ENCODE measurements around the gene CRISPLD2. TPM values are rescaled to one million over a fixed set of nuclear protein-coding genes. Genes with fewer than 3 reads are reported as not detected.
"Not testable (repeated sequence)": the region's sequence is repeated elsewhere in the genome, so short reads cannot be mapped to it uniquely, and the experiment has no call there.

Gene CRISPLD2
- total RNA-seq, 1 experiment from 2014 or later: 0.95 TPM

DNA sequence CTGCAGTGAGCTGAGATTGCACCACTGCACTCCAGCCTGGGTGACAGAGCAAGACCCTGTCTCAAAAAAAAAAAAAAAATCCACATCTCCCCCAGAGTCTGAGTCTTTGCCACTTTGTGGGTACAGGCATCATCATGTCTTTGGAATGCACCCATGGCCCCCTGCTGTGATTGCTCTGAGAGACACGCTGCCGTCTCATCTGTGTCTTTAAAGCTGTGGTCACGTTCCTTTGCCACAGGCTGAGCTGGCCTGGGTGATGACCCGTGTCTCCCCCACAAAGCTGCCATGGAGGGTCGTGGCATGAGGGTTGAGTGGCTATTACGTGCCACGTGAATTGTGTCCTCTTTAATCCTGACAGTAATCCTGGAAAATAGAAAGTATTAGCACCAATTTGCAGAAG, 20.2 kb downstream of the CRISPLD2 start:
- peak; percentile 93 for DNase-seq (ENCODE audit: low spot score)

DNA sequence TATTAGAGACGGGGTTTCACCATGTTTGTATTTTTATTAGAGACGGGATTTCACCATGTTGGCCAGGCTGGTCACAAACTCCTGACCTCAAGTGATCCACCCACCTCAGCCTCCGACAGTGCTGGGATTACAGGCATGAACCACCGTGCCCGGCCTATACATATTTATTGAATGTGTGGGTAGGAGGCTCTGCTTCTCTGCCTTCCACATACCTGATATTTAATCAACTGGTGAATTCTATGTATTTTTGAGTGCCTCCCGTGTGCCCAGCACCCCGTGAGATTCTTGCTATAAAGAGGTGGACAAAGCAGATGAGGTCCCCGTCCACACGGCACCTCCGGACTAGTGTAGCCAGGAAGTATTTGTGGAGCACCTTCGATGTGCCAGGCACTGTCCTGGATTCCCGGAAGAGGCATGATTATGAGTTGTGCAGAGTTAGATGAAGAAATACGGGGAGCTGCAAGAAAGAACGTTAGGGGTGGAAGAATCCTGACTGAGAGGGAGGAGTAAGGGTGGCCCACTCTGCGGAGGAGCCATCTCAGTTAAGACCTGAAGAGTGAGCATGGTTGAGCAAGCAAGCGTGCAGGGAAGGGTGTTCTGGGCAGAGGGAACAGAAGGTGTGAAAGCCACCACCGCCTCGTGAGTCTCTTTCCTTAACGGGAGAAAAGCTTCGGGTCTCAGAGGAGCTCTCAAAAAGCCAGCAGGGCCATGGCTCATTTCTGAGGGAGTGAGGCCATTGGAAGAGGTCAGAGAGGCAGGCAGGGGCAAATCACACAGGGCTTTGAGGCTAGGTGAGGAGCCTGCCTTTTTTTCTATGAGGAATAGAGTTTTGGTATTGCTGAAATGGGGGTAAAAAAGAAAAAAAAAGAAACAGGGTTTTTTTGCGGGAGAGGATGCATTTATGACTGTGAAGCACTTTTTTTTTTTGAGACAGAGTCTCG, 21.2 kb downstream of the CRISPLD2 start:
- no peak for DNase-seq (ENCODE audit: low spot score)

- no peak for DNase-seq (ENCODE audit: low spot score)
These were observed 22.1 kb downstream of the CRISPLD2 start for GRCh38 chr16:84841787-84842300.

GRCh38 chr16:84842516-84843148, 22.8 kb downstream of the CRISPLD2 start:
- no peak for DNase-seq (ENCODE audit: low spot score)

GRCh38 chr16:84843149-84844048, 23.6 kb downstream of the CRISPLD2 start:
- no peak for DNase-seq (ENCODE audit: low spot score)

- DNase-seq (ENCODE audit: low spot score): no peak
These were observed 24.2 kb downstream of the CRISPLD2 start for GRCh38 chr16:84844049-84844350.

- no peak for DNase-seq (ENCODE audit: low spot score)
These were observed 25.0 kb downstream of the CRISPLD2 start for GRCh38 chr16:84844559-84845495.

DNA sequence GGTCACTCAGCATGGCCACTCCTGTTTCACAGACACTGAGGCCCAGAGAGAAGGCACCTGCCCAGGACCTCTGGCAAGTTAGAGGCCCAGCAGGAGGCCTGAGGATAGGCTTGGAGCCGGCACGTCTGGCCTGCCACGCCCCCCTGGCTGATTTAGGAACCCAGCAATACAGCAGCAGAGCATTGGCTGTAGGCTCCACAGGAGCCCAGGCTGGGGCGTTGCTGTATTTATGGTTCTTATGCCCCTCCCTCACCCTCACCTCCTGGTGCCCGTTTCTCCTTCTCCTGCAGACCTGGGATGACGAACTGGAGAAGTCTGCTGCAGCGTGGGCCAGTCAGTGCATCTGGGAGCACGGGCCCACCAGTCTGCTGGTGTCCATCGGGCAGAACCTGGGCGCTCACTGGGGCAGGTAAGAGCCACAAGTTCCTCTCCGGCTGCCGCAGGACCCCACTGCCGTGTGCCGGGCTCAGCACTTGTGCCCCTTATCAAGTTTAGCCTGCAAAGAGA, 25.8 kb downstream of the CRISPLD2 start:
- DNase-seq (ENCODE audit: low spot score): no peak

GRCh38 chr16:84847564-84848355, 28.0 kb downstream of the CRISPLD2 start:
- no peak for DNase-seq (ENCODE audit: low spot score)

- no peak for DNase-seq (ENCODE audit: low spot score)
These were observed 29.3 kb downstream of the CRISPLD2 start for GRCh38 chr16:84848986-84849634.

GRCh38 chr16:84849751-84850150, 30.0 kb downstream of the CRISPLD2 start:
- no peak for DNase-seq (ENCODE audit: low spot score)

DNA sequence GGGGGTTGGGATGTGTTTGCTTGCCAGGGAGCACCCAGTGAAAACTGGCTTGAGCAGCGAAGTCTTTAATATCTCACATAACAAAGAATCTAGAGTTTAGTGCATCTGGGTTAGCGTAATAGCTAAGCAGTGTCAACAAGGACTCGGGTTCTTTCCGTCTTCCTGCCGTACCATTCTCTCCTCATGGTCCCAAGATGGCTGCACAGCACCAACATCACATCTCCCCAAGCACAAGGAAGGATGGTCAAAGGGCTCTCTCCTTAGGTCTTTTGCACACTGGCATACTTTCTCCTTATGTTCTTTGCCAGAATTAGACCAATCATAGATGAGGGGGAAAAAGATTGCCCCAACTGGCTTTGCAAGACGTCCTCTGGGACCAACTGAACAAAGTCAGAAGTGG, 30.9 kb downstream of the CRISPLD2 start:
- DNase-seq (ENCODE audit: low spot score): no peak

DNA sequence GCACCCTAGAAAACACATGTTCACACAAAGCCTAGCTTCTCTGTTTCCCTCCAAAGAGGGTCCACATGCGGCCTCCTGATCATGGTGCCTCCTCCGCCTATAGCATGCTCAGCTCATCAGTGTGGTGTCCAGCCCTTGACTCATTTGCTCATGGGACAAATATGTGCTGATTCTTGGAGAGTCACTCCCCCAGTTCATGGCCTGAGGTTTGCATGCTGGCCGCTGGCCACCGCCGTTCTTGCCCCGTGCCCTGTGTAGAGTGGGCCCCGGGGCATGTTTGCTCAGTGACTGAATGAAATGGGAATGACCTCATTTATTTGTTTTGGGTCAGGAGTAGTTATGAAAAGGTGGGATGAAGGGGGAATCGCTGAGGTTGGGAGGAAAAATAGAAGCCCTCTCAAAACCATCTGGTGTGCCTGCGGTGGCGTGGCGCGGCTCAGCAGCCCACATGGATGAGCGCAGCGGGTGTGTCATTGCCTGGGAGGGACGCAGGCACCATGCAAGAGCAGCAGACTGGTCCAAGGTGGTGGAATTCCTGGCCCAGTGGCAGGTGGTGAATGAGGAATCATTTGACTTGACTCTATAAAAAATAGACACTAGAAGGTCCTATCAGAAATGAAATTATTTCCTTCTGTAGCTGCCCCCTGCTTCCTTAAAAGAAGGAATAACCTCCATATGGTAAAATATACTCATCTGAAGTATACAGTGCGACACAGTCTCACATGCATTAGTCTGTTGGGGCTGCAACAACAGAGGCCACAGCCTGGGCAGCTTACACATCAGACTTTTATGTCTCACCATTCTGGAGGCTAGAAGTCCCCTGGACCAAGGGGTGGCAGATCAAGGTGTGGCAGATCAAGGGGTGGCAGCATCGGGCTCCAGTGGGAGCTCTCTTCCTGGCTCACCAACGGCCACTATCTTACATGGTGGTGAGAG, 31.7 kb downstream of the CRISPLD2 start:
- DNase-seq (ENCODE audit: low spot score): peak; percentile 98

DNA sequence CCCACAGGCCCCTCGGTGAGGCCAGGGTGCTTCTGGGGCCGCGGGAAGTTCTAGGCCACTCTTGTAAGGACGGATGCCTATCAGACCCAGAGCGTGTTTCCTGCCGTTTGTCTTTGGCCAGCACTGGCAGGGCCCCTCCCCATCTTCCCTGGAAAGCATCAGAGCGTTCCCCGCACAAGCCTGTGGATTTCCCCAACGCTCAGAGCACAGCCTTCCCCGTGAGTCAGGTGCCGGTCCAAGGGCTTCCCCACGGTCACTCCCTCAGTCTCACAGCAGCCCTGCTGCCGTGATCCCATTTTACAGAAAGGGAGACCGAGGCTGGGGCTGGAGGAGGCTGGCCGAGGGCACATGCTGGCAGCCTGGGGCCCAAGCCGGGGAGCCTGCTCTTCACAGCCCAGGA, 33.7 kb downstream of the CRISPLD2 start:
- DNase-seq (ENCODE audit: low spot score): no peak

GRCh38 chr16:84854759-84855158, 35.0 kb downstream of the CRISPLD2 start:
- DNase-seq (ENCODE audit: low spot score): peak; percentile 67

GRCh38 chr16:84855435-84856202, 35.8 kb downstream of the CRISPLD2 start:
- DNase-seq (ENCODE audit: low spot score): not testable (repeated sequence)

DNA sequence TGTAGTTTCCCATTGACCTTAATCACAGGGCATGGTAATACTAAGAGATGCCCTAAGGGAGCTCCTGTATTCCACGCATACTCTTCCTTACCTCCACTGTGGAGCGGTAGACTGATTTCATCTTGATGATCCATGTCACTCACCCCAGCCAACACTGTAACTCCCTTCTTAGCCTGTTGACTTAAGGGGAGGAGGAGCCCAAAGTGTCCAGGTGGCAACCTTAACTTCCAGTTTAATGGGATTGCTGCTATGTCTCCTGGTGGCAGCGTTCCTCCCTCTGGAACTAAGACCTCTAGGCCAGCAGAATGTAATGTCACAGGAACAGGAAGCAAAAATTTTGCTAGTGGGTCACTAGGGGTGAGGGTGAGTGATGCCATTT, 36.4 kb downstream of the CRISPLD2 start:
- not testable (repeated sequence) for DNase-seq (ENCODE audit: low spot score)

Measured in A172 (cell line).